Gastroesophageal sphincter (tissue), 4 donors: ENCODE data around the gene PHF12. TPM values are rescaled to one million over a fixed set of nuclear protein-coding genes. Genes with fewer than 3 reads are reported as not detected.
"Not testable (repeated sequence)": the region's sequence is repeated elsewhere in the genome, so short reads cannot be mapped to it uniquely, and the experiment has no call there.

ENCODE experiments used
- ATAC-seq: fragments of 150-250 bp; one replicate; pipeline ENCODE4 v1.9.1; 2016; ENCODE audit warnings: mild to moderate bottlenecking, moderate library complexity
- H3K27ac ChIP-seq, 4 donors: fragments of 200-600 bp; sonication (generic) in 3 of 4; 1 replicate in 3 of 4; 2 replicates in 1 of 4; pipeline ENCODE4 v1.5.1; 2016 to 2019
- H3K27me3 ChIP-seq: fragments of 200-600 bp; sonication (generic); one replicate; pipeline ENCODE4 v1.5.1; 2019
- H3K36me3 ChIP-seq, 2 donors: fragments of 200-600 bp; sonication (generic); one replicate each; pipeline ENCODE4 v1.5.1; 2019; ENCODE audit warnings: control low read depth in 1 of 2
- H3K4me1 ChIP-seq, 3 donors: fragments of 200-600 bp; sonication (generic); 1 replicate in 2 of 3; 2 replicates in 1 of 3; pipeline ENCODE4 v1.5.1; 2016 to 2019; ENCODE audit warnings: control low read depth in 2 of 3
- H3K4me3 ChIP-seq, 2 donors: fragments of 200-600 bp; sonication (generic); one replicate each; pipeline ENCODE4 v1.5.1; 2019; ENCODE audit warnings: mild to moderate bottlenecking in 1 of 2, moderate library complexity in 1 of 2
- H3K9me3 ChIP-seq, 3 donors: fragments of 200-600 bp; sonication (generic); one replicate each; pipeline ENCODE4 v1.5.1; 2017 to 2019; ENCODE audit warnings: control low read depth in 2 of 3
- CTCF ChIP-seq, 4 experiments: fragments of 200-600 bp in 2 of 4; fragments of 450-650 bp in 2 of 4; sonication (generic) in 1 of 4; IDR thresholded peaks; one replicate each; pipeline ENCODE4 v1.5.1; 2017 to 2019; ENCODE audit warnings: antibody characterized with exemption in 4 of 4, mild to moderate bottlenecking in 2 of 4, moderate library complexity in 2 of 4
- EP300 ChIP-seq: sonication (generic); formaldehyde crosslinking; IDR thresholded peaks from one replicate; pipeline ENCODE4 v1.6.1; 2017; ENCODE audit warnings: antibody characterized with exemption, mild to moderate bottlenecking
- POLR2A ChIP-seq, 2 donors: fragments of 450-650 bp; IDR thresholded peaks; one replicate each; pipeline ENCODE4 v1.6.1; 2017; ENCODE audit warnings: antibody characterized with exemption in 2 of 2, mild to moderate bottlenecking in 2 of 2, moderate library complexity in 1 of 2
- POLR2AphosphoS5 ChIP-seq: sonication (generic); formaldehyde crosslinking; IDR thresholded peaks from one replicate; pipeline ENCODE4 v1.6.1; 2017; ENCODE audit warnings: antibody characterized with exemption
- WGBS, 2 donors: methylation state at CpG; one replicate each; pipeline ENCODE4 v1.1.5; 2018; ENCODE audit warnings: low coverage in 1 of 2; 5-methylcytosine and 5-hydroxymethylcytosine counted together
- total RNA-seq, 4 donors: library from RNA; depleted of rRNA; stranded (reverse); fragments of >200 nt; gene quantifications; one replicate each; pipeline ENCODE4 v1.1.0, GENCODE V29; 2016

Gene PHF12
- total RNA-seq, 4 donors from 2014 or later: 20.2 to 46.9 (median 37.8) TPM

DNA sequence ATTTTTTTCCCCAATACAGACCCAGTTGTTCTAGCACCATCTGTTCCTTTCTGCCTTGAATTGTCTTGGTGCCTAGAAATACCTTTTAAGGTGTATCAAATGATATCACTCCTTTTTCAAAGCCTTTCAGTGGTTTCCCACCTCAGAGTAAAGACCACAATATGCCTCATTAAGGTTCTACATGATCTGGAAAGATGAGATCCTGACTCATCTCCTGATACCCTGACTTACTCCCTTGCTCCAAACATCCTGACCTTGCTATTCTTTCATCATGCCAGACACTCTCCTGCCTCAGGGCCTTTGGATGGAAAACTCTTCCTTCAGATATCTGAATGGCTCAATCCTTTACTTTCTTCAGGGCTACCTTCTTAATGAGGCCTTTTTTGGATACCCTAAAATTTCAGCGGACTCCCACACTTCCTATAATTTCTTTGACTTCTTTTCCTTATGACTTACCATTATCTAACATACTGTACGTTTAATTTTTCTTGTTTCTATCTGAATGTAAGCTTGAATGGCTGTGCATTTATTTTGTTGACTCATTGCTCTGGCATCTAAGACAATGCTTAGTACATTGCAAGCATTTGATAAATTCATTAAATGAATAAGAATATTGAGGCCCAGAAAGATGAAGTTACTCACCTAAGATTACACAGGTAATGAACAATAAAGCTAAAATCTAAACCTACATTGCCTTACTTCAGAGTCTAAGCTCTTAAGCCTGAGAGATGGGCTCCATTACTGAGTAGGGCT lies 73.0 kb downstream of the PHF12 start:
- TF ChIP-seq EP300 (no peak), POLR2AphosphoS5 (peak; percentile 4)
- Histone ChIP-seq H3K4me1 (no peaks in the 10 kb centered on the region), H3K27me3 (no peaks in the 10 kb centered on the region), H3K9me3 (no peaks in the 10 kb centered on the region), H3K4me3 (no peak overlapping the region), H3K27ac (no peak overlapping the region), H3K36me3 (peaks cover 0 to 59% of the 10 kb centered on the region in 2 donors)
- ATAC-seq: no peak
- 77 to 90% methylated on average over 2 of the region's 2 CpGs for whole genome bisulfite sequencing, 2 donors

GRCh38 chr17:28877150-28877711 lies 74.1 kb downstream of the PHF12 start:
- not testable (repeated sequence) for H3K27me3 ChIP-seq, H3K4me1 ChIP-seq, H3K9me3 ChIP-seq, H3K27ac ChIP-seq, H3K4me3 ChIP-seq, ATAC-seq
- peaks cover 0 to 48% of the 10 kb centered on the region in 2 donors for H3K36me3 ChIP-seq
- 93 to 95% methylated on average over 4 to 6 of the region's 6 CpGs for WGBS, 2 donors

DNA sequence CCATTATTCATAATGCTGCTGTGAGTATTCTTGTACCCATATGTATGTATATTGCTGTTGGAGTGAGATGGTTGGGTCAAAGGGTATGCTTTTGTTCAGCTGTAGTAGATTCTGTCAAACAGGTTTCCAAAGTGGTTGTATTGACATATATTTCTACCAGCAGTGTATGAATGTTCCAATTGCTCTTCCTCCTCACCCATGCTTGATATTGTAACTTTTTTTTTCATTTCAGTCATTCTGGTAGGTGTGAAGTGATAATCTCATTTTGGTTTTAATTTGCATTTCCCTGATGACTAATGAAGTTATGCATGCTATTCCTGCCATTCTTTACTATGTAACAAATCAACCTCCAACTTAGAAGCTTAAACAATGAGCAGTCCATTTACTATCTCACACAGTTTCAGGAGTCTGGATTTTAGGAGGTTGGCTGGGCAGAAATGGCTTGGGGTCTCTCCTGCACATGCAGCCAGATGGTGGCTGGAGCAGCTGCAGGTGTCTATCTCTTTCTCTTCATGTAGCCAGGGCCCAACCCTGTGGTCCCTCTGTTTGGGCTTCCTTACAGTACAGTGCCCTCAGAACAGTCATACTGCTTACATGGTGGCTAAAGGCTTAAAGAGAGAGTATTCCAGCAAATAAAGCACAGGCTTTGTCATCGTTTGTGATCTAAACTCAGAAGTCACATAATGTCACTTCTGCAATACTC lies 75.3 kb downstream of the PHF12 start:
- Histone ChIP-seq H3K36me3 (peaks cover 0 to 36% of the 10 kb centered on the region in 2 donors), H3K27ac (no peak overlapping the region), H3K9me3 (no peaks in the 10 kb centered on the region), H3K27me3 (no peaks in the 10 kb centered on the region), H3K4me3 (no peak overlapping the region), H3K4me1 (no peaks in the 10 kb centered on the region)
- no peak for ATAC-seq
- WGBS, 2 donors: 44 to 50% methylated on average over 1 of the region's 1 CpG
- TF ChIP-seq EP300 (no peak), CTCF (IDR thresholded peaks at IDR 0.05) (no peak), POLR2A (IDR thresholded peaks at IDR 0.05) (no peak), POLR2AphosphoS5 (no peak)

DNA sequence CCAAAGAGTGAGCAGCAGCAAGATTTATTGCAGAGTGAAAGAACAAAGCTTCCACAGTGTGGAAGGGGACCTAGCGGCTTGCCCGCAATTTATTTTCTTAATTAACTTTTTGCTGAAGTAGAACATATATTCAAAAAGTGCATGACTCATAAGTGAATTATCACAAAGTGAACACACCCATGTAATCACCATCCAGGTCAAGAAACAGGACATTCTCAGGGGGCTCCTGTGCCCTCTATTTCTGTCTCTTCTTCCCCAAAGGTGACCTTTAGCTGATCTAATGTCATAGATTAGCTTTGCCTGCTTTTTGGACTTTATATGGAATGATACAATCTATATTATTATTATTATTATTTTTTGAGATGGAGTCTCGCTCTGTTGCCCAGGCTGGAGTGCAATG lies 76.6 kb downstream of the PHF12 start:
- Histone ChIP-seq H3K4me3 (no peak overlapping the region), H3K9me3 (no peaks in the 10 kb centered on the region), H3K27ac (no peak overlapping the region), H3K4me1 (no peaks in the 10 kb centered on the region), H3K36me3 (peaks cover 0 to 23% of the 10 kb centered on the region in 2 donors), H3K27me3 (no peaks in the 10 kb centered on the region)
- no peak for TF ChIP-seq CTCF (IDR thresholded peaks at IDR 0.05)
- no peak for TF ChIP-seq EP300
- no peak for TF ChIP-seq POLR2A (IDR thresholded peaks at IDR 0.05)
- no peak for TF ChIP-seq POLR2AphosphoS5
- no peak for ATAC-seq
- WGBS, 2 donors: 81 to 86% methylated on average over 3 of the region's 3 CpGs

DNA sequence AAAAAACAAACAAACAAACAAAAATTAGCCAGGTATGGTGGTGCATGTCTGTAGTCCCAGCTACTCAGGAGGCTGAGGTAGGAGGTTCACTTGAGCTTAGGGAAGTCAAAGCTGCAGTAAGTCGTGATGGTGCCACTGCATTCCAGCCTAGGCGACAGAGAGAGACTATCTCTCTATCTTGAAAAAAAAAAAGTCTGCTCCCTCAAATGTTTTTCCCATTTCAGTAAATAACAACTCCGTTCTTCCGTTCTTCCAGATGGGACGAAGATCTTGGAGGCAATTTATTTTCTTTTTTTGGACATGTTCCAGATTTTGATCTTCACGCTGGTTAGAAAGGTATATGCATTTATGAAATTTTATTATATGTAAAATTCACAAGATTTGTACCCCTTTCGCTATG lies 77.5 kb downstream of the PHF12 start:
- WGBS, 2 donors: 76 to 81% methylated on average over 4 to 7 of the region's 7 CpGs
- H3K4me1 ChIP-seq: no peaks in the 10 kb centered on the region
- H3K4me3 ChIP-seq: no peak overlapping the region
- H3K27ac ChIP-seq: no peak overlapping the region
- peaks cover 0 to 14% of the 10 kb centered on the region in 2 donors for H3K36me3 ChIP-seq
- TF ChIP-seq POLR2A (IDR thresholded peaks at IDR 0.05) (no peak), POLR2AphosphoS5 (no peak), EP300 (no peak), CTCF (IDR thresholded peaks at IDR 0.05) (no peak)
- no peaks in the 10 kb centered on the region for H3K9me3 ChIP-seq
- H3K27me3 ChIP-seq: no peaks in the 10 kb centered on the region
- ATAC-seq: no peak
